Right lobe of liver (tissue), 4 donors: ENCODE data around the gene BLOC1S4.

ENCODE experiments used
- CTCF ChIP-seq, 4 donors: fragments of 200-600 bp in 3 of 4; fragments of 450-650 bp in 1 of 4; IDR thresholded peaks; one replicate each; pipeline versions ENCODE4 v1.5.1 to v1.8.0; 2016 to 2022; ENCODE audit warnings: antibody characterized with exemption in 4 of 4, mild to moderate bottlenecking in 2 of 4
- POLR2A ChIP-seq: fragments of 450-650 bp; IDR thresholded peaks from one replicate; pipeline ENCODE4 v1.6.1; 2017; ENCODE audit warnings: antibody characterized with exemption, mild to moderate bottlenecking
- donor health status: DM: no; HTN: no; CAD: no.
- donor health status: DM: no; HTN: no; CAD: no.
- donor health status: DM: no; HTN: yes; CAD: no.

- TF ChIP-seq CTCF (IDR thresholded peaks at IDR 0.05) (no peak), POLR2A (no peak)
Measured at GRCh38 chr4:6694177-6694901, 21.6 kb upstream of the BLOC1S4 start.
